ENCODE data around the gene TSBP1. TPM values are rescaled to one million over a fixed set of nuclear protein-coding genes. Genes with fewer than 3 reads are reported as not detected.

The TSBP1 gene
- total RNA-seq, 1 experiment from 2014 or later, result not detected

DNA sequence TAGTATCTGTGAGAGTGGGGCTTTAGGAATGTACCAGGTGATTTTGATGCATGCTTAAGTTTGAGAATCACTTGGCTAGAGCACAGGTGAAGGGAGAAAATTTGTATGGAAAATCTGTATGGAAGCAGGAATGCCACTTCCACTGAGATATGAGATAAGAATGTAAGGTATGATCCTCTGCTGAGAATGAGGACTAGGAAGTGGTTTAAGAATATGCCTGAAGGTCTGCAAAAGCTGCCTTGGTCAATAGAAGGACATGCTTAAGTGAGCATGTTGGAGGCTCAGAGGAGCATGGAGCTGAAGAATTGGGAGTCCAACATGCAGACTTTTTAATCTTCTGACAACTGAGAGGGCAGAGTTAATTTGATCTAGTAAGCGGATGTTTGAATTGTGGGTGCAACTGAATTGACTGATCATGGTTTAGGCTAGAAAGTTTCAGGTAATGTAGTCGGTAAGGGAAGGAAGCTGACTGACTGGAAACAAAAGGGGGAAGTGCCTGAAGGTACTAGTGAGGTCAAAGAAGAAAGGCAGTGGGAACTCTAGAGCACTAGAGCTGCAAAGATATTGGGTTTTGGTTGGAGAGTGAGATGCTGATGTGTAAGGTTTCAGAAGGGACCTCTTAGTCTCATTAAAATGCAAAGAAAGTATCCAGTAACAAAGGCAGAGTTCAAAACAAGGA is 119.2 kb downstream of the TSBP1 start:
- H3K36me3 ChIP-seq (ENCODE audit: control insufficient read depth, insufficient read depth, low read length), result no peaks in the 10 kb centered on the region
- in situ Hi-C loops (cut with HindIII; ENCODE audit: low pct_unique_long_range_greater_than_20kb, low sequenced_read_pairs), result no loop called here
- POLR2A ChIA-PET, result no interaction called here
- no peak for TF ChIP-seq TCF7L2 (IDR thresholded peaks at IDR 0.05; ENCODE audit: low read depth, low read length)
- TF ChIP-seq, protein P1, sequence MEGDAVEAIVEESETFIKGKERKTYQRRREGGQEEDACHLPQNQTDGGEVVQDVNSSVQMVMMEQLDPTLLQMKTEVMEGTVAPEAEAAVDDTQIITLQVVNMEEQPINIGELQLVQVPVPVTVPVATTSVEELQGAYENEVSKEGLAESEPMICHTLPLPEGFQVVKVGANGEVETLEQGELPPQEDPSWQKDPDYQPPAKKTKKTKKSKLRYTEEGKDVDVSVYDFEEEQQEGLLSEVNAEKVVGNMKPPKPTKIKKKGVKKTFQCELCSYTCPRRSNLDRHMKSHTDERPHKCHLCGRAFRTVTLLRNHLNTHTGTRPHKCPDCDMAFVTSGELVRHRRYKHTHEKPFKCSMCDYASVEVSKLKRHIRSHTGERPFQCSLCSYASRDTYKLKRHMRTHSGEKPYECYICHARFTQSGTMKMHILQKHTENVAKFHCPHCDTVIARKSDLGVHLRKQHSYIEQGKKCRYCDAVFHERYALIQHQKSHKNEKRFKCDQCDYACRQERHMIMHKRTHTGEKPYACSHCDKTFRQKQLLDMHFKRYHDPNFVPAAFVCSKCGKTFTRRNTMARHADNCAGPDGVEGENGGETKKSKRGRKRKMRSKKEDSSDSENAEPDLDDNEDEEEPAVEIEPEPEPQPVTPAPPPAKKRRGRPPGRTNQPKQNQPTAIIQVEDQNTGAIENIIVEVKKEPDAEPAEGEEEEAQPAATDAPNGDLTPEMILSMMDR (IDR thresholded peaks at IDR 0.05), result no peak
- no peak for TF ChIP-seq POLR2AphosphoS5 (IDR thresholded peaks at IDR 0.05; ENCODE audit: low read depth, low read length)
- no peak for TF ChIP-seq SIN3A (IDR thresholded peaks at IDR 0.05; ENCODE audit: borderline replicate concordance, insufficient read depth, low read depth, low read length)
- TF ChIP-seq, protein P2, sequence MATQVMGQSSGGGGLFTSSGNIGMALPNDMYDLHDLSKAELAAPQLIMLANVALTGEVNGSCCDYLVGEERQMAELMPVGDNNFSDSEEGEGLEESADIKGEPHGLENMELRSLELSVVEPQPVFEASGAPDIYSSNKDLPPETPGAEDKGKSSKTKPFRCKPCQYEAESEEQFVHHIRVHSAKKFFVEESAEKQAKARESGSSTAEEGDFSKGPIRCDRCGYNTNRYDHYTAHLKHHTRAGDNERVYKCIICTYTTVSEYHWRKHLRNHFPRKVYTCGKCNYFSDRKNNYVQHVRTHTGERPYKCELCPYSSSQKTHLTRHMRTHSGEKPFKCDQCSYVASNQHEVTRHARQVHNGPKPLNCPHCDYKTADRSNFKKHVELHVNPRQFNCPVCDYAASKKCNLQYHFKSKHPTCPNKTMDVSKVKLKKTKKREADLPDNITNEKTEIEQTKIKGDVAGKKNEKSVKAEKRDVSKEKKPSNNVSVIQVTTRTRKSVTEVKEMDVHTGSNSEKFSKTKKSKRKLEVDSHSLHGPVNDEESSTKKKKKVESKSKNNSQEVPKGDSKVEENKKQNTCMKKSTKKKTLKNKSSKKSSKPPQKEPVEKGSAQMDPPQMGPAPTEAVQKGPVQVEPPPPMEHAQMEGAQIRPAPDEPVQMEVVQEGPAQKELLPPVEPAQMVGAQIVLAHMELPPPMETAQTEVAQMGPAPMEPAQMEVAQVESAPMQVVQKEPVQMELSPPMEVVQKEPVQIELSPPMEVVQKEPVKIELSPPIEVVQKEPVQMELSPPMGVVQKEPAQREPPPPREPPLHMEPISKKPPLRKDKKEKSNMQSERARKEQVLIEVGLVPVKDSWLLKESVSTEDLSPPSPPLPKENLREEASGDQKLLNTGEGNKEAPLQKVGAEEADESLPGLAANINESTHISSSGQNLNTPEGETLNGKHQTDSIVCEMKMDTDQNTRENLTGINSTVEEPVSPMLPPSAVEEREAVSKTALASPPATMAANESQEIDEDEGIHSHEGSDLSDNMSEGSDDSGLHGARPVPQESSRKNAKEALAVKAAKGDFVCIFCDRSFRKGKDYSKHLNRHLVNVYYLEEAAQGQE (IDR thresholded peaks at IDR 0.05; ENCODE audit: insufficient read depth in 1 of 2, low read depth in 2 of 2, low read length in 1 of 2), result no peak
- no peak overlapping the region for H3K4me3 ChIP-seq (ENCODE audit: low read depth in 2 of 2, low read length in 2 of 2)
- peaks cover 8% of the 10 kb centered on the region for H3K4me1 ChIP-seq (ENCODE audit: control insufficient read depth, insufficient read depth, low read length)
- CTCF ChIA-PET, result no interaction called here
- H3K27me3 ChIP-seq (ENCODE audit: control insufficient read depth, insufficient read depth, low read length), result no peaks in the 10 kb centered on the region
- intact Hi-C loops (cut with micrococcal nuclease; ENCODE audit: unreplicated experiment), result no loop called here
- ATAC-seq (no peak), DNase-seq (ENCODE audit: low read depth, low spot score) (no peak)
- no peaks in the 10 kb centered on the region for H3K9me3 ChIP-seq (ENCODE audit: control insufficient read depth, insufficient read depth, low read depth, low read length)
- BruUV-seq (replicated peaks), result no TSS peak
- 0 out of 2 replicates have a peak overlapping the region, but pooled peaks have one; percentile 17 for H3K27ac ChIP-seq (ENCODE audit: low read length)

DNA sequence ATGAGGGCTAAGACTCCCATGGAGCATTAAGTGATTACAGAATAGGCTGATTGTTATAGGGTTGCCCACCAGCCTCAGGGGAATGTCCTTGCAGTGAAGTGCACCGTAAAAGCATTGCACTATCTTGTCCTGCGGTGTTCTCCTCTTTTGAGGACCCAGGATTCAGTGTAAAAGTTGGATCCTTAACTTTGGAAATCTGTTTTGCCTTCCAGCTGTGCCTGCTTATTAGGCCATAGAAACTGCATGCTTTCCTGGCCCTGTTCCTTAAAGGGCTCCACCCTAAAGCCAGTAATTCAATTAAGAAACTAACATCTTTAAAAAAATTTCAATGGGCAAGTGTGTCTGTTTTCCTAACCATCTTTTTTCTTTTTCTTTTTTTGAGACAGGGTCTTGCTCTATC is 122.4 kb downstream of the TSBP1 start:
- Histone ChIP-seq H3K36me3 (ENCODE audit: control insufficient read depth, insufficient read depth, low read length) (no peaks in the 10 kb centered on the region), H3K4me1 (ENCODE audit: control insufficient read depth, insufficient read depth, low read length) (peaks cover under 1% of the 10 kb centered on the region; the same call in 1 of the 2 replicates), H3K9me3 (ENCODE audit: control insufficient read depth, insufficient read depth, low read depth, low read length) (no peaks in the 10 kb centered on the region), H3K27me3 (ENCODE audit: control insufficient read depth, insufficient read depth, low read length) (no peaks in the 10 kb centered on the region), H3K4me3 (ENCODE audit: low read depth in 2 of 2, low read length in 2 of 2) (no peak overlapping the region), H3K27ac (ENCODE audit: low read length) (no peak overlapping the region)
- no peak for ATAC-seq
- DNase-seq (ENCODE audit: low read depth, low spot score), result no peak
- in situ Hi-C loops (cut with HindIII; ENCODE audit: low pct_unique_long_range_greater_than_20kb, low sequenced_read_pairs) (no loop called here), intact Hi-C loops (cut with micrococcal nuclease; ENCODE audit: unreplicated experiment) (loop anchor here (10.0 kb wide), 2 partner anchors 456 to 536 kb away; no protein-coding TSS in a partner anchor)
- CTCF ChIA-PET, result no interaction called here
- no TSS peak for BruUV-seq (replicated peaks)
- POLR2A ChIA-PET, result no interaction called here
- TF ChIP-seq POLR2AphosphoS5 (IDR thresholded peaks at IDR 0.05; ENCODE audit: low read depth, low read length) (no peak), TCF7L2 (IDR thresholded peaks at IDR 0.05; ENCODE audit: low read depth, low read length) (no peak), SIN3A (IDR thresholded peaks at IDR 0.05; ENCODE audit: borderline replicate concordance, insufficient read depth, low read depth, low read length) (no peak)
- TF ChIP-seq, protein P2 (IDR thresholded peaks at IDR 0.05; ENCODE audit: insufficient read depth in 1 of 2, low read depth in 2 of 2, low read length in 1 of 2), result no peak
- TF ChIP-seq, protein P1 (IDR thresholded peaks at IDR 0.05), result no peak

Data from Panc1 (cell line).